HepG2 (cell line): ENCODE measurements around the gene TEAD3. TPM values are rescaled to one million over a fixed set of nuclear protein-coding genes. Genes with fewer than 3 reads are reported as not detected.

Experiments
- ATAC-seq: fragments of 200-7000 bp; cut with Tn5 transposase; 3 replicates; pipeline ENCODE4 v1.9.1; 2020; ENCODE audit warnings: mild to moderate bottlenecking, moderate library complexity
- BruUV-seq: library from RNA; stranded (reverse); fragments of 400-500 nt; replicated peaks from 2 replicates; lab custom pipeline; 2021; lab: Mats Ljungman, UMichigan
- CTCF ChIA-PET: fragments of 300-600 bp; formaldehyde crosslinking; extraction: SDS; loops from one replicate; lab custom pipeline; 2021; ENCODE audit warnings: low total read pairs, inconsistent platforms, low intra/inter-chr PET ratio; lab: Yijun Ruan, JAX
- POLR2A ChIA-PET: fragments of 350-600 bp; sonication (Branson Sonifier 250); formaldehyde crosslinking; loops from one replicate; lab custom pipeline; 2020; ENCODE audit warnings: antibody characterized with exemption, inconsistent platforms; lab: Yijun Ruan, JAX
- DNase-seq: peaks from one replicate; pipeline ENCODE4 v3.0.0-alpha.2; 2015; ENCODE audit warnings: low spot score
- FAIRE-seq: peaks from 3 replicates; lab custom pipeline; 2011; peaks lifted over from hg19 to GRCh38; lab: Jason Lieb, UNC
- H2AFZ ChIP-seq: one replicate; pipeline ENCODE4 v1.6.1; 2011; ENCODE audit warnings: low read length, inconsistent platforms
- H3K27ac ChIP-seq: fragments of 300-600 bp; 3 replicates; pipeline ENCODE4 v1.8.0; 2011; ENCODE audit warnings: mixed run types, mild to moderate bottlenecking, mixed read lengths, low read length, inconsistent platforms; ENCODE audit not compliant: insufficient read depth; ENCODE audit errors: extremely low read length
- H3K27me3 ChIP-seq, 2 experiments: fragments of 200-600 bp in 1 of 2; 2 replicates in 1 of 2; 3 replicates in 1 of 2; pipeline versions ENCODE4 v1.6.0 to v1.8.0; 2011; ENCODE audit warnings: low read length in 2 of 2, mild to moderate bottlenecking in 2 of 2, moderate library complexity in 2 of 2, inconsistent platforms in 1 of 2; ENCODE audit not compliant: insufficient read depth in 2 of 2, control insufficient read depth in 1 of 2
- H3K36me3 ChIP-seq, 2 experiments: fragments of 200-600 bp in 1 of 2; replicated peaks in 1 of 2; 2 replicates in 1 of 2; 3 replicates in 1 of 2; pipeline versions ENCODE4 v1.5.1 to v1.8.0; 2011; ENCODE audit warnings: low read length in 2 of 2, inconsistent platforms in 1 of 2; ENCODE audit not compliant: insufficient read depth in 2 of 2, control insufficient read depth in 1 of 2
- H3K4me1 ChIP-seq: 2 replicates; pipeline ENCODE4 v1.5.1; 2012; ENCODE audit warnings: low read length, inconsistent platforms; ENCODE audit not compliant: insufficient read depth
- H3K4me2 ChIP-seq: 2 replicates; pipeline ENCODE4 v1.6.0; 2011; ENCODE audit warnings: low read depth, low read length, inconsistent platforms
- H3K4me3 ChIP-seq, 3 experiments: fragments of 200-600 bp in 1 of 3; sonication (generic), shearing (Covaris generic) in 1 of 3; replicated peaks in 1 of 3; 2 replicates each; pipeline ENCODE4 v1.5.1; 2011 to 2016; ENCODE audit warnings: low read length in 3 of 3, inconsistent platforms in 2 of 3, low read depth in 2 of 3, mild to moderate bottlenecking in 2 of 3, control low read depth in 1 of 3, mixed read lengths in 1 of 3; ENCODE audit not compliant: insufficient read depth in 1 of 3
- H3K79me2 ChIP-seq: one replicate; pipeline ENCODE4 v1.6.1; 2011; ENCODE audit warnings: low read length, inconsistent platforms; ENCODE audit not compliant: insufficient read depth
- H3K9ac ChIP-seq: 2 replicates; pipeline ENCODE4 v1.6.0; 2011; ENCODE audit warnings: mild to moderate bottlenecking, low read depth, low read length, inconsistent platforms; ENCODE audit not compliant: insufficient read depth
- H3K9me3 ChIP-seq: 2 replicates; pipeline ENCODE4 v1.5.1; 2012; ENCODE audit warnings: mild to moderate bottlenecking, low read length
- H4K20me1 ChIP-seq: 2 replicates; pipeline ENCODE4 v1.6.0; 2011; ENCODE audit warnings: inconsistent platforms, mild to moderate bottlenecking, low read length, moderate library complexity; ENCODE audit not compliant: insufficient read depth
- ATF7-NPFF ChIP-seq: sonication (generic); formaldehyde crosslinking; IDR thresholded peaks from 2 replicates; pipeline ENCODE4 v1.8.1; 2023; ENCODE audit warnings: mild to moderate bottlenecking, low read depth, missing genetic modification reagents, moderate library complexity
- CENPT ChIP-seq: sonication (generic); formaldehyde crosslinking; IDR thresholded peaks from 2 replicates; pipeline ENCODE4 v1.8.0; 2022; ENCODE audit warnings: low read depth, mild to moderate bottlenecking, moderate library complexity, missing genetic modification reagents
- CREM ChIP-seq, 2 experiments: sonication (generic) in 1 of 2; formaldehyde crosslinking in 1 of 2; IDR thresholded peaks; 2 replicates each; pipeline versions ENCODE4 v1.4.0 to v1.6.1; 2016 to 2020; ENCODE audit warnings: antibody characterized with exemption in 1 of 2, mild to moderate bottlenecking in 1 of 2, missing genetic modification reagents in 1 of 2
- GTF2F1 ChIP-seq: fragments of 150-350 bp; IDR thresholded peaks from 2 replicates; pipeline ENCODE4 v1.6.1; 2014; ENCODE audit warnings: low read length
- HNRNPH1 ChIP-seq: fragments of 200-400 bp; formaldehyde crosslinking; optimal IDR thresholded peaks from 2 replicates; pipeline ENCODE3; 2017; ENCODE audit warnings: mild to moderate bottlenecking, low read depth, low read length
- MLLT10 ChIP-seq: sonication (generic); formaldehyde crosslinking; IDR thresholded peaks from 2 replicates; pipeline ENCODE4 v1.4.0; 2020; ENCODE audit warnings: missing genetic modification reagents
- MYNN ChIP-seq: sonication (generic); formaldehyde crosslinking; IDR thresholded peaks from 2 replicates; pipeline ENCODE4 v1.4.0; 2020; ENCODE audit warnings: mild to moderate bottlenecking, low read depth, missing genetic modification reagents
- NCOR1 ChIP-seq: fragments of 200-600 bp; sonication (generic); IDR thresholded peaks from 2 replicates; pipeline ENCODE4 v1.7.0; 2017; ENCODE audit warnings: antibody characterized with exemption, low read length, borderline replicate concordance
- NFYC ChIP-seq: IDR thresholded peaks from 2 replicates; pipeline ENCODE4 v1.6.1; 2016; ENCODE audit warnings: missing genetic modification reagents, missing compliant biosample characterization
- NR1H2 ChIP-seq: sonication (generic); formaldehyde crosslinking; IDR thresholded peaks from 2 replicates; pipeline ENCODE4 v1.8.1; 2022; ENCODE audit warnings: low read depth, missing genetic modification reagents, borderline replicate concordance
- SUZ12 ChIP-seq: fragments of 150-350 bp; IDR thresholded peaks from 2 replicates; pipeline ENCODE4 v1.6.1; 2014; ENCODE audit warnings: low read depth, low read length
- ZBTB42 ChIP-seq: sonication (generic); formaldehyde crosslinking; IDR thresholded peaks from 2 replicates; pipeline ENCODE4 v1.5.0; 2020; ENCODE audit warnings: mild to moderate bottlenecking, missing genetic modification reagents
- ZNF256 ChIP-seq: sonication (generic); formaldehyde crosslinking; conservative IDR thresholded peaks from 2 replicates; pipeline ENCODE4 v1.4.0; 2020; ENCODE audit warnings: missing genetic modification reagents
- ZNF563 ChIP-seq: sonication (generic); formaldehyde crosslinking; IDR thresholded peaks from 2 replicates; pipeline ENCODE4 v1.8.0; 2022; ENCODE audit warnings: mild to moderate bottlenecking, moderate library complexity, missing genetic modification reagents
- ZNF792 ChIP-seq: IDR thresholded peaks from 2 replicates; pipeline ENCODE4 v1.6.1; 2016
- WGBS: methylation state at CpG from one replicate; pipeline ENCODE4 v1.1.6; 2017; ENCODE audit warnings: low lambda C conversion rate; 5-methylcytosine and 5-hydroxymethylcytosine counted together
- in situ Hi-C: cut with HindIII; loops from 2 replicates; pipeline ENCODE4 v1.10.0; 2017; ENCODE audit warnings: low pct_unique_long_range_greater_than_20kb; ENCODE audit not compliant: extremely low pct_ligation_motif_present
- intact Hi-C: fragments of 100-400 bp; cut with micrococcal nuclease; formaldehyde crosslinking; loops from one replicate; pipeline ENCODE4 v1.10.0; 2022; ENCODE audit not compliant: unreplicated experiment
- polyA plus RNA-seq, 8 experiments: library from polyadenylated mRNA; depleted of rRNA in 3 of 8; stranded (reverse) in 7 of 8; unstranded in 1 of 8; fragments of >200 nt; fragmentation: Illumina TruSeq in 4 of 8; extraction: Trizol in 4 of 8; gene quantifications; 2 replicates each; pipeline versions ENCODE4 v1.2.1 to v1.2.3, GENCODE V29; 2011 to 2016; ENCODE audit warnings: low read depth in 4 of 8, missing spikeins in 1 of 8, mixed read lengths in 1 of 8; ENCODE audit not compliant: insufficient read depth in 1 of 8
- total RNA-seq, 5 experiments: library from RNA; depleted of rRNA; stranded (reverse); fragments of >200 nt; fragmentation: Illumina TruSeq; extraction: Trizol; gene quantifications; 2 replicates each; pipeline ENCODE4 v1.2.3, GENCODE V29; 2016; ENCODE audit warnings: low read depth in 1 of 5
- TF ChIP-seq, protein P1 (sequence below): sonication (generic); formaldehyde crosslinking; conservative IDR thresholded peaks from 2 replicates; pipeline ENCODE4 v1.4.0; 2020; ENCODE audit warnings: missing genetic modification reagents
- TF ChIP-seq, protein P2 (sequence below): conservative IDR thresholded peaks from 2 replicates; pipeline ENCODE4 v1.6.1; 2018; ENCODE audit warnings: missing genetic modification reagents
- TF ChIP-seq, protein P3 (sequence below): sonication (generic); formaldehyde crosslinking; IDR thresholded peaks from 2 replicates; pipeline ENCODE4 v1.5.0; 2020; ENCODE audit warnings: mild to moderate bottlenecking, missing genetic modification reagents, borderline replicate concordance

Gene TEAD3
- total and polyA plus RNA-seq, 2 of the 13 experiments (the other 11 are each of a cell fraction or from before 2014, with no cell fraction given): 15.1 to 16.5 TPM

DNA sequence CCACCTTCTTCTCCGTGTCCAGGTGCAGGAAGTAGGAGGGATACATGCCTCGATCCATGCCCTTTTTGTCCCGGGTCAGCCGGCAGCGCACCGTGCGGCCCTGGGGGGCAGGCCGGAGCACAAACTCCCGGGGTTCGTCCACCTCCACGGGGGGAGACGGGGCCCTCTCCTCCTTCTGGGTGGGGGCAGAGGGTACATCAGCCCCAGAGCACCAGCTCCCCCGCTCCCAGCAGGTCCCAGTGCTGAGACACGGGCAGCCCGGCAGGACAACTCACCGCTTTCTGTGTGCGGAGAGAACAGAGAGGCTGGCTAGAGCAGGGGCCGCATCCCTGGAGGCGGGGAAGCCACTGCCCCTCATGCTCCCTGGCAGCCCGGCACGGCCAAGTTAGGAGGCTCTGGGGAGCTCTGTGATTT is 9.1 kb upstream of the TEAD3 start (continued):
- TF ChIP-seq, protein P1, sequence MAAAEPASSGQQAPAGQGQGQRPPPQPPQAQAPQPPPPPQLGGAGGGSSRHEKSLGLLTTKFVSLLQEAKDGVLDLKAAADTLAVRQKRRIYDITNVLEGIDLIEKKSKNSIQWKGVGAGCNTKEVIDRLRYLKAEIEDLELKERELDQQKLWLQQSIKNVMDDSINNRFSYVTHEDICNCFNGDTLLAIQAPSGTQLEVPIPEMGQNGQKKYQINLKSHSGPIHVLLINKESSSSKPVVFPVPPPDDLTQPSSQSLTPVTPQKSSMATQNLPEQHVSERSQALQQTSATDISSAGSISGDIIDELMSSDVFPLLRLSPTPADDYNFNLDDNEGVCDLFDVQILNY (CRISPR knock-in tag): no peak

DNA sequence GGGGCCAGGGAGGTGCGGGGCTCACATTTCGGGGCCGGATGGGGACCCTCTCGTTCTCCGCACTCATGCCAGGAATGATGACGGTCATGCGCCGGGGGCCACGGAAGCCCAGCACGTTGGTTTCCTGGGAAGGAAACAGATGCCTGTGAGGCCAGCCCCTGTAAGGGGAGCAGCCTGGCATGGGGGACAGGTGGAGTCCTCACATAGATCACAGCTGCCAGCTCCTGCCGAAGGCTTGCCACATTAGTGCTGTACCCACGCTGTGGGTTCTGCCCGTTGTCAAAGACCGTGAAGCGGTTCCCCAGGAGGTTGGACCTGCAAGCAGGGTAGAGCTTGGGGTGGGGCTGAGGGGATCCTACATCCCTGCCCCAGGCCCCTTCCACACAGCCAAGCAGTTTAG is 6.7 kb upstream of the TEAD3 start:
- BruUV-seq: no TSS peak
- Histone ChIP-seq H3K36me3 (no peaks in the 10 kb centered on the region), H3K79me2 (no peaks in the 10 kb centered on the region), H3K27me3 (peaks cover 15 to 65% of the 10 kb centered on the region in 2 experiments), H3K4me2 (no peak overlapping the region), H3K4me1 (peaks cover 40% of the 10 kb centered on the region), H4K20me1 (no peaks in the 10 kb centered on the region), H3K9me3 (no peaks in the 10 kb centered on the region), H2AFZ (no peak overlapping the region), H3K27ac (no peak overlapping the region), H3K4me3 (no peak overlapping the region), H3K9ac (no peak overlapping the region)
- FAIRE-seq (no peak), DNase-seq (no peak), ATAC-seq (no peak)
- intact Hi-C loops: no loop called here
- in situ Hi-C loops: no loop called here
- ChIA-PET CTCF (no interaction called here), POLR2A (interaction anchor here (1.4 kb wide), 1 partner anchor 14 kb away, joined by 3 read pairs; no protein-coding TSS in a partner anchor)
- 50% methylated on average over 10 of the region's 15 CpGs for WGBS
- TF ChIP-seq SUZ12 (no peak), CREM (IDR thresholded peaks at IDR 0.05) (no peak), CREM (CRISPR knock-in tag; IDR thresholded peaks at IDR 0.05) (no peak), NR1H2 (CRISPR knock-in tag) (no peak), ZNF792 (CRISPR knock-in tag) (no peak), ZNF563 (CRISPR knock-in tag) (no peak), HNRNPH1 (no peak), NFYC (CRISPR knock-in tag) (no peak), NCOR1 (no peak), MLLT10 (CRISPR knock-in tag) (no peak), ZBTB42 (CRISPR knock-in tag) (no peak), GTF2F1 (no peak), MYNN (CRISPR knock-in tag) (no peak), ZNF256 (CRISPR knock-in tag) (no peak), CENPT (no peak), ATF7-NPFF (CRISPR knock-in tag) (no peak)
- TF ChIP-seq, protein P2, sequence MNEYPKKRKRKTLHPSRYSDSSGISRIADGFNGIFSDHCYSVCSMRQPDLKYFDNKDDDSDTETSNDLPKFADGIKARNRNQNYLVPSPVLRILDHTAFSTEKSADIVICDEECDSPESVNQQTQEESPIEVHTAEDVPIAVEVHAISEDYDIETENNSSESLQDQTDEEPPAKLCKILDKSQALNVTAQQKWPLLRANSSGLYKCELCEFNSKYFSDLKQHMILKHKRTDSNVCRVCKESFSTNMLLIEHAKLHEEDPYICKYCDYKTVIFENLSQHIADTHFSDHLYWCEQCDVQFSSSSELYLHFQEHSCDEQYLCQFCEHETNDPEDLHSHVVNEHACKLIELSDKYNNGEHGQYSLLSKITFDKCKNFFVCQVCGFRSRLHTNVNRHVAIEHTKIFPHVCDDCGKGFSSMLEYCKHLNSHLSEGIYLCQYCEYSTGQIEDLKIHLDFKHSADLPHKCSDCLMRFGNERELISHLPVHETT (CRISPR knock-in tag): no peak
- TF ChIP-seq, protein P3, sequence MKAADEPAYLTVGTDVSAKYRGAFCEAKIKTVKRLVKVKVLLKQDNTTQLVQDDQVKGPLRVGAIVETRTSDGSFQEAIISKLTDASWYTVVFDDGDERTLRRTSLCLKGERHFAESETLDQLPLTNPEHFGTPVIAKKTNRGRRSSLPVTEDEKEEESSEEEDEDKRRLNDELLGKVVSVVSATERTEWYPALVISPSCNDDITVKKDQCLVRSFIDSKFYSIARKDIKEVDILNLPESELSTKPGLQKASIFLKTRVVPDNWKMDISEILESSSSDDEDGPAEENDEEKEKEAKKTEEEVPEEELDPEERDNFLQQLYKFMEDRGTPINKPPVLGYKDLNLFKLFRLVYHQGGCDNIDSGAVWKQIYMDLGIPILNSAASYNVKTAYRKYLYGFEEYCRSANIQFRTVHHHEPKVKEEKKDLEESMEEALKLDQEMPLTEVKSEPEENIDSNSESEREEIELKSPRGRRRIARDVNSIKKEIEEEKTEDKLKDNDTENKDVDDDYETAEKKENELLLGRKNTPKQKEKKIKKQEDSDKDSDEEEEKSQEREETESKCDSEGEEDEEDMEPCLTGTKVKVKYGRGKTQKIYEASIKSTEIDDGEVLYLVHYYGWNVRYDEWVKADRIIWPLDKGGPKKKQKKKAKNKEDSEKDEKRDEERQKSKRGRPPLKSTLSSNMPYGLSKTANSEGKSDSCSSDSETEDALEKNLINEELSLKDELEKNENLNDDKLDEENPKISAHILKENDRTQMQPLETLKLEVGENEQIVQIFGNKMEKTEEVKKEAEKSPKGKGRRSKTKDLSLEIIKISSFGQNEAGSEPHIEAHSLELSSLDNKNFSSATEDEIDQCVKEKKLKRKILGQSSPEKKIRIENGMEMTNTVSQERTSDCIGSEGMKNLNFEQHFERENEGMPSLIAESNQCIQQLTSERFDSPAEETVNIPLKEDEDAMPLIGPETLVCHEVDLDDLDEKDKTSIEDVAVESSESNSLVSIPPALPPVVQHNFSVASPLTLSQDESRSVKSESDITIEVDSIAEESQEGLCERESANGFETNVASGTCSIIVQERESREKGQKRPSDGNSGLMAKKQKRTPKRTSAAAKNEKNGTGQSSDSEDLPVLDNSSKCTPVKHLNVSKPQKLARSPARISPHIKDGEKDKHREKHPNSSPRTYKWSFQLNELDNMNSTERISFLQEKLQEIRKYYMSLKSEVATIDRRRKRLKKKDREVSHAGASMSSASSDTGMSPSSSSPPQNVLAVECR (CRISPR knock-in tag): no peak
